HepG2 (cell line): ENCODE data around the gene MTA2. TPM values are rescaled to one million over a fixed set of nuclear protein-coding genes. Genes with fewer than 3 reads are reported as not detected.

Experiments used
- CBX2 ChIP-seq, 2 experiments: fragments of 200-600 bp in 1 of 2; sonication (generic); formaldehyde crosslinking in 1 of 2; IDR thresholded peaks; 2 replicates each; pipeline versions ENCODE4 v1.7.0 to v1.8.1; 2018 to 2022; ENCODE audit warnings: low read depth in 2 of 2, low read length in 1 of 2, mild to moderate bottlenecking in 1 of 2, missing genetic modification reagents in 1 of 2
- HNF4A ChIP-seq: sonication (generic); formaldehyde crosslinking; IDR thresholded peaks from 2 replicates; pipeline ENCODE4 v1.4.0; 2020; ENCODE audit warnings: missing genetic modification reagents
- KLF6 ChIP-seq: IDR thresholded peaks from 2 replicates; pipeline ENCODE4 v1.8.0; 2016; ENCODE audit warnings: missing biosample characterization, missing genetic modification reagents
- MAX ChIP-seq: IDR thresholded peaks from 2 replicates; pipeline ENCODE4 v1.6.1; 2012; ENCODE audit warnings: inconsistent platforms
- NFE2L2 ChIP-seq: fragments of 150-350 bp; IDR thresholded peaks from 2 replicates; pipeline ENCODE4 v1.6.1; 2014; ENCODE audit warnings: low read length
- NFIB ChIP-seq: sonication (generic); formaldehyde crosslinking; IDR thresholded peaks from 2 replicates; pipeline ENCODE4 v1.9.0; 2021; ENCODE audit warnings: missing genetic modification reagents, mild to moderate bottlenecking, borderline replicate concordance
- POLR2A ChIP-seq, 2 experiments: IDR thresholded peaks; 2 replicates each; pipeline ENCODE4 v1.6.1; 2011; ENCODE audit warnings: low read depth in 2 of 2, low read length in 2 of 2, mild to moderate bottlenecking in 1 of 2, moderate library complexity in 1 of 2; ENCODE audit not compliant: insufficient read depth in 1 of 2
- PPARG ChIP-seq: conservative IDR thresholded peaks from 2 replicates; pipeline ENCODE4 v1.6.1; 2016; ENCODE audit warnings: missing biosample characterization, missing genetic modification reagents
- RNF219 ChIP-seq: sonication (generic); formaldehyde crosslinking; IDR thresholded peaks from 2 replicates; pipeline ENCODE4 v1.5.0; 2020; ENCODE audit warnings: mild to moderate bottlenecking, missing genetic modification reagents
- SALL2 ChIP-seq: sonication (generic); formaldehyde crosslinking; IDR thresholded peaks from 2 replicates; pipeline ENCODE4 v1.8.1; 2023; ENCODE audit warnings: mild to moderate bottlenecking, missing genetic modification reagents, inconsistent platforms
- SCMH1 ChIP-seq: sonication (generic); formaldehyde crosslinking; IDR thresholded peaks from 2 replicates; pipeline ENCODE4 v1.9.0; 2021; ENCODE audit warnings: missing genetic modification reagents, mild to moderate bottlenecking, borderline replicate concordance
- SOX13 ChIP-seq, 3 experiments: fragments of 450-650 bp in 1 of 3; sonication (generic) in 1 of 3; formaldehyde crosslinking in 1 of 3; IDR thresholded peaks in 2 of 3; conservative IDR thresholded peaks in 1 of 3; 2 replicates each; pipeline versions ENCODE4 v1.5.0 to v1.6.1; 2016 to 2020; ENCODE audit warnings: antibody characterized with exemption in 1 of 3, mild to moderate bottlenecking in 1 of 3, missing compliant biosample characterization in 1 of 3, missing genetic modification reagents in 1 of 3, moderate library complexity in 1 of 3
- SRSF1 ChIP-seq: fragments of 200-400 bp; formaldehyde crosslinking; optimal IDR thresholded peaks from 2 replicates; pipeline ENCODE3; 2017; ENCODE audit warnings: mild to moderate bottlenecking, low read depth, low read length, moderate library complexity
- TCF12 ChIP-seq, 2 experiments: fragments of 450-650 bp in 1 of 2; sonication (generic) in 1 of 2; formaldehyde crosslinking in 1 of 2; IDR thresholded peaks; 2 replicates each; pipeline versions ENCODE4 v1.6.1 to v1.8.0; 2017 to 2022; ENCODE audit warnings: antibody characterized with exemption in 1 of 2, mild to moderate bottlenecking in 1 of 2, missing genetic modification reagents in 1 of 2, moderate library complexity in 1 of 2
- ZBED4 ChIP-seq: sonication (generic); formaldehyde crosslinking; IDR thresholded peaks from 2 replicates; pipeline ENCODE4 v1.4.0; 2020; ENCODE audit warnings: missing genetic modification reagents, borderline replicate concordance
- ZBTB38 ChIP-seq: sonication (generic); formaldehyde crosslinking; IDR thresholded peaks from 2 replicates; pipeline ENCODE4 v1.5.1; 2020; ENCODE audit warnings: mild to moderate bottlenecking, missing genetic modification reagents
- ZNF101 ChIP-seq: sonication (generic); formaldehyde crosslinking; IDR thresholded peaks from 2 replicates; pipeline ENCODE4 v1.4.0; 2020; ENCODE audit warnings: mild to moderate bottlenecking, low read depth, missing genetic modification reagents, borderline replicate concordance
- ZNF230 ChIP-seq: sonication (generic); formaldehyde crosslinking; IDR thresholded peaks from 2 replicates; pipeline ENCODE4 v1.4.0; 2020; ENCODE audit warnings: mild to moderate bottlenecking, missing genetic modification reagents
- ZNF513 ChIP-seq: sonication (generic); formaldehyde crosslinking; conservative IDR thresholded peaks from 2 replicates; pipeline ENCODE4 v1.5.0; 2020; ENCODE audit warnings: missing genetic modification reagents
- ZNF768 ChIP-seq: sonication (generic); formaldehyde crosslinking; IDR thresholded peaks from 2 replicates; pipeline ENCODE4 v1.4.0; 2020; ENCODE audit warnings: missing genetic modification reagents
- polyA plus RNA-seq, 8 experiments: library from polyadenylated mRNA; depleted of rRNA in 3 of 8; stranded (reverse) in 7 of 8; unstranded in 1 of 8; fragments of >200 nt; fragmentation: Illumina TruSeq in 4 of 8; extraction: Trizol in 4 of 8; gene quantifications; 2 replicates each; pipeline versions ENCODE4 v1.2.1 to v1.2.3, GENCODE V29; 2011 to 2016; ENCODE audit warnings: low read depth in 4 of 8, missing spikeins in 1 of 8, mixed read lengths in 1 of 8; ENCODE audit not compliant: insufficient read depth in 1 of 8
- total RNA-seq, 5 experiments: library from RNA; depleted of rRNA; stranded (reverse); fragments of >200 nt; fragmentation: Illumina TruSeq; extraction: Trizol; gene quantifications; 2 replicates each; pipeline ENCODE4 v1.2.3, GENCODE V29; 2016; ENCODE audit warnings: low read depth in 1 of 5

Gene MTA2
- total and polyA plus RNA-seq, 2 of the 13 experiments (the other 11 are each of a cell fraction or from before 2014, with no cell fraction given), result 14.0 to 70.0 TPM

GRCh38 chr11:62547691-62548281, 53.9 kb downstream of the MTA2 start (continued):
- TF ChIP-seq SOX13 (IDR thresholded peaks at IDR 0.05), result peak; percentile 49; the same call in 1 of the 2 replicates
- TF ChIP-seq SOX13 (CRISPR knock-in tag; conservative IDR thresholded peaks at IDR 0.05 in 1 of 2, IDR thresholded peaks at IDR 0.05 in 1 of 2), result peak in 1 of 2 experiments; percentile 61; a peak in 2 of 4 replicates
- no peak for TF ChIP-seq SALL2
- no peak for TF ChIP-seq NFE2L2
- TF ChIP-seq ZNF768 (CRISPR knock-in tag), result no peak
- TF ChIP-seq SRSF1, result no peak
- TF ChIP-seq HNF4A (CRISPR knock-in tag), result peak; percentile 83
- TF ChIP-seq ZNF101 (CRISPR knock-in tag), result no peak
- TF ChIP-seq ZBED4, result peak; percentile 59; the same call in 1 of the 2 replicates
- TF ChIP-seq POLR2A (IDR thresholded peaks at IDR 0.05; ENCODE audit: insufficient read depth in 1 of 2, low read depth in 2 of 2, low read length in 2 of 2), result peak in 1 of 2 experiments; percentile 73; a peak in 2 of 4 replicates
- peak; percentile 15; the same call in 1 of the 2 replicates for TF ChIP-seq ZBTB38 (CRISPR knock-in tag)
- no peak for TF ChIP-seq TCF12 (IDR thresholded peaks at IDR 0.05)
- no peak for TF ChIP-seq TCF12 (CRISPR knock-in tag; IDR thresholded peaks at IDR 0.05)
- TF ChIP-seq PPARG (CRISPR knock-in tag), result 0 out of 2 replicates have a peak, but pooled peaks have one; percentile 14
- no peak for TF ChIP-seq ZNF230 (CRISPR knock-in tag)
- peak; percentile 52 for TF ChIP-seq MAX
- TF ChIP-seq SCMH1 (CRISPR knock-in tag), result no peak
- TF ChIP-seq CBX2 (IDR thresholded peaks at IDR 0.05; ENCODE audit: low read depth, low read length), result no peak
- TF ChIP-seq CBX2 (CRISPR knock-in tag; IDR thresholded peaks at IDR 0.05; ENCODE audit: low read depth), result no peak
- TF ChIP-seq KLF6 (CRISPR knock-in tag), result 0 out of 2 replicates have a peak, but pooled peaks have one; percentile 50
- TF ChIP-seq RNF219 (CRISPR knock-in tag), result no peak
- TF ChIP-seq ZNF513 (CRISPR knock-in tag), result no peak
- no peak for TF ChIP-seq NFIB (CRISPR knock-in tag)
